IMR-90 (cell line): ENCODE measurements around the gene EPM2AIP1. TPM values are rescaled to one million over a fixed set of nuclear protein-coding genes. Genes with fewer than 3 reads are reported as not detected.

Experiments
- ATAC-seq: fragments of 200-7000 bp; cut with Tn5 transposase; 2 replicates; pipeline ENCODE4 v1.9.1; 2020; ENCODE audit warnings: low read depth, mild to moderate bottlenecking, moderate library complexity
- BruUV-seq: library from RNA; stranded (reverse); fragments of 400-500 nt; replicated peaks from 2 replicates; lab custom pipeline; 2021; lab: Mats Ljungman, UMichigan
- CTCF ChIA-PET: fragments of 300-600 bp; formaldehyde crosslinking; extraction: SDS; loops from one replicate; lab custom pipeline; 2021; ENCODE audit warnings: antibody characterized with exemption; lab: Yijun Ruan, JAX
- POLR2A ChIA-PET: fragments of 300-600 bp; sonication (Branson Sonifier 250); formaldehyde crosslinking; loops from one replicate; lab custom pipeline; 2022; ENCODE audit warnings: antibody characterized with exemption; ENCODE audit not compliant: unreplicated experiment; lab: Charles Lee
- DNase-seq: peaks from one replicate; pipeline ENCODE4 v3.0.0; 2013
- H2AFZ ChIP-seq: replicated peaks from 2 replicates; pipeline ENCODE3; 2013; ENCODE audit warnings: low read length, mild to moderate bottlenecking; ENCODE audit not compliant: poor library complexity
- H2AK5ac ChIP-seq: 2 replicates; pipeline ENCODE4 v1.6.1; 2013; ENCODE audit warnings: low read depth, low read length, inconsistent platforms
- H2AK9ac ChIP-seq: replicated peaks from 2 replicates; pipeline ENCODE3; 2013; ENCODE audit warnings: mild to moderate bottlenecking, low read depth, low read length, moderate library complexity; ENCODE audit not compliant: poor library complexity
- H2BK120ac ChIP-seq: 2 replicates; pipeline ENCODE4 v1.6.1; 2013; ENCODE audit warnings: low read depth, low read length, inconsistent platforms
- H2BK15ac ChIP-seq: 3 replicates; pipeline ENCODE4 v1.6.1; 2013; ENCODE audit warnings: low read depth, low read length, inconsistent platforms
- H2BK20ac ChIP-seq: 2 replicates; pipeline ENCODE4 v1.6.1; 2013; ENCODE audit warnings: low read depth, mild to moderate bottlenecking, inconsistent platforms, low read length, moderate library complexity
- H2BK5ac ChIP-seq: 2 replicates; pipeline ENCODE4 v1.6.1; 2013; ENCODE audit warnings: mild to moderate bottlenecking, low read depth, low read length, inconsistent platforms; ENCODE audit not compliant: poor library complexity, severe bottlenecking
- H3K14ac ChIP-seq: replicated peaks from 2 replicates; pipeline ENCODE4 v1.6.1; 2013; ENCODE audit warnings: low read depth, low read length, inconsistent platforms
- H3K18ac ChIP-seq: 2 replicates; pipeline ENCODE4 v1.6.1; 2013; ENCODE audit warnings: low read depth, low read length, control low read depth
- H3K23ac ChIP-seq: 2 replicates; pipeline ENCODE4 v1.6.1; 2013; ENCODE audit warnings: low read depth, low read length, inconsistent platforms
- H3K27ac ChIP-seq: 2 replicates; pipeline ENCODE4 v1.5.1; 2013; ENCODE audit warnings: mild to moderate bottlenecking, control low read depth, low read length; ENCODE audit not compliant: insufficient read depth
- H3K27me3 ChIP-seq: 2 replicates; pipeline ENCODE4 v1.6.1; 2013; ENCODE audit warnings: low read length; ENCODE audit not compliant: control insufficient read depth, insufficient read depth
- H3K36me3 ChIP-seq: 2 replicates; pipeline ENCODE4 v1.6.1; 2013; ENCODE audit warnings: low read length, mixed read lengths; ENCODE audit not compliant: control insufficient read depth, insufficient read depth
- H3K4ac ChIP-seq: 2 replicates; pipeline ENCODE4 v1.6.1; 2013; ENCODE audit warnings: low read depth, low read length, inconsistent platforms
- H3K4me1 ChIP-seq: 2 replicates; pipeline ENCODE4 v1.6.1; 2013; ENCODE audit warnings: low read length, mixed read lengths; ENCODE audit not compliant: control insufficient read depth, insufficient read depth
- H3K4me2 ChIP-seq: 2 replicates; pipeline ENCODE4 v1.6.1; 2013; ENCODE audit warnings: low read depth, mild to moderate bottlenecking, control low read depth, low read length, moderate library complexity
- H3K4me3 ChIP-seq: 2 replicates; pipeline ENCODE4 v1.5.1; 2013; ENCODE audit warnings: low read depth, mild to moderate bottlenecking, control low read depth, low read length, moderate library complexity; ENCODE audit not compliant: insufficient read depth
- H3K56ac ChIP-seq: 2 replicates; pipeline ENCODE4 v1.6.1; 2013; ENCODE audit warnings: low read length, inconsistent platforms; ENCODE audit not compliant: insufficient read depth; ENCODE audit errors: extremely low read depth
- H3K79me1 ChIP-seq, 2 experiments: 2 replicates each; pipeline ENCODE4 v1.6.1; 2013; ENCODE audit warnings: low read length in 2 of 2, inconsistent platforms in 1 of 2, low read depth in 1 of 2
- H3K9ac ChIP-seq: 2 replicates; pipeline ENCODE4 v1.6.1; 2013; ENCODE audit warnings: low read depth, low read length, control low read depth
- H3K9me1 ChIP-seq: 2 replicates; pipeline ENCODE4 v1.6.1; 2013; ENCODE audit warnings: low read length, inconsistent platforms; ENCODE audit not compliant: insufficient read depth
- H3K9me3 ChIP-seq: 2 replicates; pipeline ENCODE4 v1.6.1; 2013; ENCODE audit warnings: low read length; ENCODE audit not compliant: control insufficient read depth, insufficient read depth
- H4K20me1 ChIP-seq: 2 replicates; pipeline ENCODE4 v1.6.1; 2013; ENCODE audit warnings: low read length, inconsistent platforms; ENCODE audit not compliant: insufficient read depth
- H4K5ac ChIP-seq: 2 replicates; pipeline ENCODE4 v1.6.1; 2013; ENCODE audit warnings: mild to moderate bottlenecking, low read depth, low read length, control low read depth
- H4K8ac ChIP-seq, 2 experiments: 2 replicates each; pipeline ENCODE4 v1.6.1; 2013; ENCODE audit warnings: low read depth in 2 of 2, low read length in 2 of 2, control low read depth in 1 of 2, inconsistent platforms in 1 of 2
- H4K91ac ChIP-seq: 2 replicates; pipeline ENCODE4 v1.6.1; 2013; ENCODE audit warnings: low read depth, low read length, inconsistent platforms; ENCODE audit not compliant: insufficient read depth
- BHLHE40 ChIP-seq: fragments of 150-350 bp; IDR thresholded peaks from 2 replicates; pipeline ENCODE4 v1.6.1; 2016; ENCODE audit warnings: mild to moderate bottlenecking, low read depth, low read length
- CEBPB ChIP-seq: IDR thresholded peaks from 2 replicates; pipeline ENCODE4 v1.6.1; 2012; ENCODE audit warnings: low read depth, low read length, improper control_type of control experiment
- CTCF ChIP-seq: conservative IDR thresholded peaks from 2 replicates; pipeline ENCODE4 v1.5.1; 2012; ENCODE audit warnings: mild to moderate bottlenecking, low read depth, low read length, improper control_type of control experiment
- ELK1 ChIP-seq: fragments of 150-350 bp; IDR thresholded peaks from 2 replicates; pipeline ENCODE4 v1.6.1; 2016; ENCODE audit warnings: low read depth, mild to moderate bottlenecking, low read length, moderate library complexity, borderline replicate concordance
- FOS ChIP-seq: fragments of 150-350 bp; IDR thresholded peaks from 2 replicates; pipeline ENCODE4 v1.6.1; 2016; ENCODE audit warnings: low read depth, low read length
- MAZ ChIP-seq: IDR thresholded peaks from 2 replicates; pipeline ENCODE4 v1.6.1; 2012; ENCODE audit warnings: low read depth, mild to moderate bottlenecking, low read length, improper control_type of control experiment, moderate library complexity, borderline replicate concordance
- MXI1 ChIP-seq: IDR thresholded peaks from 2 replicates; pipeline ENCODE4 v1.6.1; 2012; ENCODE audit warnings: low read depth, mild to moderate bottlenecking, low read length, moderate library complexity, borderline replicate concordance
- NFE2L2 ChIP-seq: fragments of 150-350 bp; IDR thresholded peaks from 2 replicates; pipeline ENCODE4 v1.6.1; 2016; ENCODE audit warnings: low read depth, mild to moderate bottlenecking, low read length
- POLR2A ChIP-seq: IDR thresholded peaks from 2 replicates; pipeline ENCODE4 v1.6.1; 2012; ENCODE audit warnings: mild to moderate bottlenecking, low read depth, low read length
- RAD21 ChIP-seq: IDR thresholded peaks from 2 replicates; pipeline ENCODE4 v1.6.1; 2012; ENCODE audit warnings: low read length, improper control_type of control experiment
- SMC3 ChIP-seq: fragments of 150-350 bp; IDR thresholded peaks from 2 replicates; pipeline ENCODE4 v1.6.1; 2016; ENCODE audit warnings: low read depth, mild to moderate bottlenecking, antibody characterized with exemption, low read length, moderate library complexity
- WGBS, 2 experiments: methylation state at CpG; one replicate each; pipeline versions ENCODE4 v1.1.5 to v1.1.7; 2013; ENCODE audit warnings: missing lambda C conversion rate in 2 of 2; ENCODE audit not compliant: insufficient read length in 1 of 2; ENCODE audit errors: extremely low coverage in 2 of 2; 5-methylcytosine and 5-hydroxymethylcytosine counted together
- dilution Hi-C: fragments of 300-500 bp; cut with HindIII; formaldehyde crosslinking; loops from one replicate; pipeline ENCODE4 v1.14.3; 2018; ENCODE audit warnings: low sequenced_read_pairs; ENCODE audit not compliant: unreplicated experiment
- in situ Hi-C: fragments of 300-500 bp; cut with MboI; formaldehyde crosslinking; loops from 3 replicates; pipeline ENCODE4 v1.14.3; 2019; ENCODE audit warnings: low sequenced_read_pairs, inconsistent platforms, mixed read lengths
- intact Hi-C: fragments of 100-400 bp; cut with micrococcal nuclease; formaldehyde crosslinking; loops from 2 replicates; pipeline ENCODE4 v1.10.0; 2022
- polyA plus RNA-seq, 3 experiments: library from polyadenylated mRNA; depleted of rRNA; stranded (reverse); fragments of >200 nt; gene quantifications; 2 replicates each; pipeline ENCODE4 v1.2.3, GENCODE V29; 2012; ENCODE audit warnings: low replicate concordance in 1 of 3
- total RNA-seq: library from RNA; depleted of rRNA; stranded (reverse); fragments of >200 nt; gene quantifications from 2 replicates; pipeline ENCODE4 v1.2.3, GENCODE V29; 2012

The EPM2AIP1 gene
- total and polyA plus RNA-seq, 2 of the 4 experiments (the other 2 are of a cell fraction), result 6.4 to 13.4 TPM

DNA sequence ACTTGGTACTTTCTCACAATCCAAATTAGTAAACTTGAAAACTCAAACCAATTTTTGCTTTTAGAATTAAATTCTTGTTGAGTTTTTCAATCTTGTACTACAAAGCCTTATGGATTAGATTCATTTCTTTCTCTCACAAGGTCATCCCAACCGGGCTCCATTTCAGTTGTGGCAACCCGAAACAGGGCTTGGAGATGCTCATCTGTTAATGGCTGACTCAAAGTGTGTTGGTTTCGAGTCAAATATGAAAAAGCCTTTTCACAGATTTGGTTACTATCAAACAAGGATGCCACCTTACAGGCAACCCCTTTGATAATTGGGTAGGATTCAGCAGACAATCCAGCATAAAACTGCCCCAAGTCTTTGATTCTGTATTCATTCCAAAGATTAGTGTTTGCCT, 1.8 kb downstream of the EPM2AIP1 start:
- CTCF ChIA-PET, result interaction anchor here (0.6 to 1.4 kb wide), 3 partner anchors 37 to 262 kb away, joined by 3 to 4 read pairs (median 3); no protein-coding TSS in a partner anchor
- POLR2A ChIA-PET, result no interaction called here

More for the DNA sequence above, 1.8 kb downstream of the EPM2AIP1 start:
- Histone ChIP-seq H2BK20ac (no peak overlapping the region), H4K20me1 (peaks cover 22% of the 10 kb centered on the region; the same call in 1 of the 2 replicates), H3K18ac (no peak overlapping the region), H2AK9ac (no peak overlapping the region), H4K8ac (no peak overlapping the region), H4K91ac (no peak overlapping the region), H3K4me1 (peaks cover 3% of the 10 kb centered on the region; the same call in 1 of the 2 replicates), H3K23ac (no peak overlapping the region), H3K27ac (no peak overlapping the region), H2AK5ac (no peak overlapping the region), H3K9me3 (no peaks in the 10 kb centered on the region), H4K5ac (no peak overlapping the region), H2AFZ (no peak overlapping the region), H3K4ac (no peak overlapping the region), H3K9me1 (no peaks in the 10 kb centered on the region), H2BK5ac (peak overlapping the region; percentile 11), H3K36me3 (peaks cover 6% of the 10 kb centered on the region), H3K4me3 (peak overlapping the region; percentile 18; the same call in 1 of the 2 replicates), H2BK15ac (no peak overlapping the region), H3K79me1 (peaks cover 3 to 44% of the 10 kb centered on the region in 2 experiments), H3K9ac (no peak overlapping the region), H3K27me3 (no peaks in the 10 kb centered on the region), H3K14ac (peak overlapping the region; percentile 58; the same call in 1 of the 2 replicates), H2BK120ac (no peak overlapping the region), H3K4me2 (peak overlapping the region; percentile 93), H3K56ac (no peak overlapping the region; the same call in 1 of the 2 replicates)
- in situ Hi-C loops, result no loop called here
- no peak for ATAC-seq
- no CpG with 5 or more reads among the region's 3 CpGs for WGBS, 2 experiments
- dilution Hi-C loops, result no loop called here
- BruUV-seq, result no TSS peak
- intact Hi-C loops, result no loop called here
- TF ChIP-seq RAD21, result no peak
- TF ChIP-seq ELK1, result no peak
- no peak for TF ChIP-seq CEBPB
- no peak for TF ChIP-seq CTCF
- no peak for TF ChIP-seq BHLHE40
- no peak for TF ChIP-seq FOS
- no peak for TF ChIP-seq NFE2L2
- TF ChIP-seq MAZ, result no peak
- TF ChIP-seq MXI1, result no peak
- TF ChIP-seq POLR2A, result no peak
- TF ChIP-seq SMC3, result no peak
- DNase-seq, result no peak
